Right hindlimb (tissue), 1 donor: ENCODE data around the gene DLX5.
A peak's percentile ranks its signal among the peaks of the same experiment; 100 is the strongest.
"Not testable (repeated sequence)": the region's sequence is repeated elsewhere in the genome, so short reads cannot be mapped to it uniquely, and the experiment has no call there.

ENCODE experiments used
- DNase-seq: peaks from one replicate; pipeline ENCODE4 v3.0.0-alpha.2; 2018

Gene DLX5

GRCh38 chr7:97024209-97025129 lies at the start of gene DLX5:
TSS of gene DLX5 (minus strand) at chr7:97024831. CDS start at chr7:97024623, 208 bp downstream.
- DNase-seq = peak; percentile 86

- not testable (repeated sequence) for DNase-seq
Observed at GRCh38 chr7:97072025-97072424, 47.4 kb upstream of the DLX5 start.

- no peak for DNase-seq
Observed at GRCh38 chr7:97064972-97065587, 40.4 kb upstream of the DLX5 start.

- DNase-seq = no peak
Observed at GRCh38 chr7:97064020-97064419, 39.4 kb upstream of the DLX5 start.

GRCh38 chr7:97043281-97043680 lies 18.6 kb upstream of the DLX5 start:
- no peak for DNase-seq

GRCh38 chr7:97039374-97040065 lies 14.9 kb upstream of the DLX5 start:
- DNase-seq = no peak

- not testable (repeated sequence) for DNase-seq
Observed at GRCh38 chr7:97034213-97034852, 9.7 kb upstream of the DLX5 start.

GRCh38 chr7:97027427-97028234 lies 3.0 kb upstream of the DLX5 start:
- DNase-seq = peak; percentile 84

- no peak for DNase-seq
Observed at GRCh38 chr7:97026715-97027426, 2.2 kb upstream of the DLX5 start.

- DNase-seq = peak; percentile 48
Observed at GRCh38 chr7:97025983-97026714, 1.5 kb upstream of the DLX5 start.

- no peak for DNase-seq
Observed at GRCh38 chr7:97025130-97025499, 484 bp upstream of the DLX5 start.

- peak; percentile 35 for DNase-seq
Observed at GRCh38 chr7:97022491-97023306, 1.9 kb downstream of the DLX5 start.

GRCh38 chr7:97021747-97022490 lies 2.7 kb downstream of the DLX5 start:
- DNase-seq = peak; percentile 55

- DNase-seq = peak; percentile 68
Observed at GRCh38 chr7:97020996-97021746, 3.5 kb downstream of the DLX5 start.

- DNase-seq = peak; percentile 20
Observed at GRCh38 chr7:97020601-97020995, 4.0 kb downstream of the DLX5 start.

GRCh38 chr7:97019710-97020225 lies 4.9 kb downstream of the DLX5 start:
- no peak for DNase-seq

GRCh38 chr7:97018791-97019531 lies 5.7 kb downstream of the DLX5 start:
- peak; percentile 24 for DNase-seq
